IPS DF 4.7 (cell line): ENCODE measurements around the gene MEX3C.

Experiments used
- DNase-seq: peaks from one replicate; pipeline ENCODE4 v3.0.0-alpha.2; 2013; ENCODE audit warnings: low spot score; ENCODE audit errors: extremely low read depth

The MEX3C gene

DNA sequence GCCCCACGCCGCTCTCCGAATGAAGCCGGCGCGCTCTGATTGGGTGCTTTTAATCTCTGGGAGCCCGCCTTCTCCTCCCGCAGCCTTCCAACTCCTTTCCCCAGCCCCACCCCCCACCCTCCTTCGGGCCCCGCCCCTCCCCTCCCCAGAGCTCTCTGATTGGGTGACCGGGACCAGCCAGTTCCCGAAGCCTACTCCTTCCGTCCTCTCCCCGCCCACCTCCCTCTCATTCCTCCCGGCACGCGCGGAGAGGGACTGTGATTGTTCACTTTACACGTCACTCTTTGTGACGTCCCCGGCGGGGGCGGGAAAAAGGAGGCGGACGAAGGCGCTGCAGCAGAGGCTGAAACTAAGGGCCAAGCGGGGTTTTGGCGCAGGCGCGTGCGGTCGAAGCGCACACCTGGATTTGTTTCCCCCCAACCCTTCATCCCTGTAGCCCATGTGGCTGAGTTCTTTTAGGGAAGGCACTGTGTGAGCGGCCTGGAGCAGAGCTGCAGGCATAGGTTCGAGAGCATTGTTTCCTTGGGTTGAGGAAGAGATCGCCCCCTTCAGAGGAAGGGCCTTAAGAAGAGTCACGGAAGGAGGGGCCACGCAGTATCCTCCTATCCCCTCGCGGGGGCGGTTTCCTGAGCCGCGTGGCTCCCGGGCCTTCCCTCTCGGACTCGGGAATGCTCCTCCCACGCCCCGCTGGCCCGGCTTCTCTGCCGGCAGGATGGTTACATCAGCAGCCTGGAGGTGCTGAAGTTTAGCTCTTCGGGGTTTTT is at the start of gene MEX3C:
Gene MEX3C (minus strand): TSS at position 21 of the 764 bp plus-strand sequence. CDS start 361 bp downstream, outside the sequence.
- DNase-seq, result peak; percentile 85

DNA sequence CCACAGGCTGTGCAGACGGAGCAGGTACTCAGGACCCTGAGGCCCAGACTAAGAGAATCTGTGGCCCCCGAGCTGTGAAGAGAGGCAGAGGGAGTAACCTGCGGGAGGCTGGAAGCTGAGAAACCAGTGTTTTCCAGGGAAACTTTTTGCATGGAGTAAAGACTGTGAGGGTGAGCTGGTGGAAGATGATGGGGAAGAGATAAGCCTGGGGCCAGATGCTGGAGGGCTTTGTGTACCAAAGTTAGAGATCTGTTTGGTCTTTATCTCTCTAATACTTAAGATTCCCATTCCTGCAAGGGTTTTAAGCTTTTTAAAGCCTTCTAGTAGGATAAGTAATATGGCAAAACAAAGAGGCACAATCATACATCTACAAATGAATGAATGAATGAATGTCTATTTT is 43.7 kb upstream of the MEX3C start:
- no peak for DNase-seq

DNA sequence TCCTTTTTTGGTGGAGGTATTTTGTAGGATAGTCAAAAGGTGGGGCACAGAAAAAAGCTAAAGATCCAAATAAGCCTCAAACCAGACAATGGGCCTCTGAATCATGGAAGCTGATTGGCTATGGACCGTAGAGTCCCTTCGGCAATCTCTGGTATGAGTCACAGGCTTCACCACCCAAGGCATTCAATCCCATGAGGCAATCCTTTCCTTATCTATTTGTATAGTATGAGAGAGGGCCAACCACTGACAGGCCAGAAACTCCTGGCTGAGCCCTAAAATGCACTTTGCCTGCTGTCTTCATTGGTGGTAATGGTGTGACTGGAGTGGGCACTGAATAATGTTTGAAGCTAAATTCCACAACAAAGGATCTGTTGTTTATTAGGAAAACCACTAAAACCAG is 38.7 kb upstream of the MEX3C start:
- no peak for DNase-seq

DNA sequence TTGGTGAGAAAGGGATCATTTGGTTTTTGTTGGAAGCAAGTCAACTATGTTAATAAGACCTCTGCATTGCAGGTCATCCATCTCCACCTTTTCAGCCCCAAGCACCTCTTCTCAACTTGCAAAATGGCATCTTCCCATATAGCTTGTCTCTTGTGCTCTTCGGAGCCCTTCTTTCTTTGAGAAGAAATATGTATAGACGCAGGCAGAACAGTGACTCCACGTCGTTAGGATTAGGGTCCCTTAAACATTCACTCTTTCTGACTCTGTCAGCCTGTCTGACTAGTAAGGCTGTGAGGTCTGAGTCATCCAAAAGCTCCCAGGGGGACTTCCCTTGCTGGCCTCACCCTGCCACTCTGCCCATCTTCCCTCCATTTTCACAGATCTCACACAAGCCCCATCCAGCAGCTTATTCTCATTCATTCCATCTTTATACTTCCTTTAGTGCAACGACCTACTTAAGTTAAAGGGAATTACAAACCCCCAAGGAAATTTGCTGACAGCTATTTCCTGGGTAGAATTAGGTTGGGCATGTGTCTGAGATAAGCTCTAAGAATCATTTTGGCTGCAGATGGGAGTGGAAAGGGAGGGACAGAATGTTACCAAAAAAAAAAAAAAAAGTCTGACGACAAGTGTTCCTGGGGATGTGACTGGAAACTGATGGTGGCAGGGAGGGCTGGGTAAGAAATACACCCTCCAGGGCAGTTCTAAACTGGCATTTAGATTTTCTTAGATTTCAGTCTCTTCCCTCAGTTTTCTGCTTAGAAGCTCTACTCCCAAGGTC is 37.7 kb upstream of the MEX3C start:
- no peak for DNase-seq

DNA sequence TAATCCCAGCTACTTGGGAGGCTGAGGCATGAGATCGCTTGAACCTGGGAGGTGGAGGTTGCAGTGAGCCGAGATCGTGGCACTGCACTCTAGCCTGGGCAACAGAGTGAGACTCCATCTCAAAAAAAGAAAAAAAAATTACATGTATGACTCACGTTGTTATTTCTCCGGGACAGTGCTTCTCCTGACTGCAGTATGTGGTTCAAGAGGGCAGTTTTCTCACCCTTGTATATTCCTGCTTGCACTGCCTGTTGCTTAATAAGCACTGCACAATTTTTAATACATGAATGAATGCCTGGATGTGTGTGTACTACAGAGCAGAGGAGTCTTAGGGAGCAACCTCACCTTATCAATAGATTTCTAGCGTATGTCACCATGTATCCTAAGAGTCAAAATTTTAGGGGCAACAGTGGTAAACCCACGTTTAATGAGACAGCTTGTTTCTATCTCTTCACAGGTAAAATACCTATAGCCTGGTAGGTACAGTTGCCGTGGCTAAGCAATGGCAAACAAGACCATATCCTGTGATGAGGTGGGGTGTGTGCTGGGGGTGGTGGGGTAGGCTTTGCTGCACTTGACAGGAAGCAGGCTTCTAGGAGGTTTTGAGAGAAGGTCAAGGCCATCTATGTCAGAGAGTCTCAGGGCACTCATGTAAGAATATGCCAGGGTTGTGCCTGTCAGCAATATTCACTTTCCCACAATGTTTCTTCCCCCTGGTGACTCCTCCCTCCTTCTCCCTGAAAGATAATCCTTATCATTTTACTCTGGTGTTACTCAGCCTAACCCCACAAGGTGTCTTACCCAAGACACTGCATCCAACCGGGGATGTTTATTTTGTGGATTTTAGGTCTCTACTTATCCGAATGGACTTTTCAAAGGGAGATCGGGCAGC is 36.9 kb upstream of the MEX3C start:
- no peak for DNase-seq

DNA sequence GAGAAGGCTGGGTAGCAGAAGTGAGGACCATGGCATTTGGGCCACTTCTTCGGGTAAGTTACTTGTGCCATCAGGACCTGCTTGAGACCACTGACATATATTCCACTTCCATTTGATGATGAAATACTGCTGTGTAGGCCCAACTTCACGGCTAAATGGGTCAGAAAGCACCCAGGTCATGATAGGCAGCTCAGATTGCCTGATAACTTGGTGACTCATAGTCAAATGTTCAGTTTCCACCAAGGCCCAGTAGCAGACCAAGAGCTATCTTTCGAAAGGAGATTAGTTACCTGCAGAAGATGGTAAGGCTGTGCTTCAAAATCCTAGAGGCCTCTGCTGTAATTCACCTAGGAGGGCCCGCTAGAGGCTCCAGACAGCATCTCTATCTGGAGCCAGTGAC is 31.8 kb upstream of the MEX3C start:
- DNase-seq, result no peak

DNA sequence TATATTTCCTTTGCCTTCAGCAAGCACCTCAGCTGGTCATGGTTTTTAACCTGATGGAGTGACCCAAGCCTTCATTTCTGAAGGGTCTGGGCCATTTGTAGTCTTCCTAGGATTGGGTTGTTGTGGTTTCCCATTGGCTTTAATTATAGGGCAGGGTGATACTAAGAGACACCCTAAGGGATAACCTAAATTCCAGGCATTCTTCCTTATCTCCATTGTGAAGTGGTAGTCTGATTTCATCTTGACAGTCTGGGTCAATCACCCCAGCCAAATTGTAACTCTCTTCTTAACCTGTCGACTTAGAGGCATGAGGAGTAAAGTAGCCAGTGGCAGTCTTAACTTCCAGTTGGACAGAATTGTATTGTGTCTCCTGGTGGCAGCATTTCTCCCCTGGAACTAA is 30.2 kb upstream of the MEX3C start:
- no peak for DNase-seq

DNA sequence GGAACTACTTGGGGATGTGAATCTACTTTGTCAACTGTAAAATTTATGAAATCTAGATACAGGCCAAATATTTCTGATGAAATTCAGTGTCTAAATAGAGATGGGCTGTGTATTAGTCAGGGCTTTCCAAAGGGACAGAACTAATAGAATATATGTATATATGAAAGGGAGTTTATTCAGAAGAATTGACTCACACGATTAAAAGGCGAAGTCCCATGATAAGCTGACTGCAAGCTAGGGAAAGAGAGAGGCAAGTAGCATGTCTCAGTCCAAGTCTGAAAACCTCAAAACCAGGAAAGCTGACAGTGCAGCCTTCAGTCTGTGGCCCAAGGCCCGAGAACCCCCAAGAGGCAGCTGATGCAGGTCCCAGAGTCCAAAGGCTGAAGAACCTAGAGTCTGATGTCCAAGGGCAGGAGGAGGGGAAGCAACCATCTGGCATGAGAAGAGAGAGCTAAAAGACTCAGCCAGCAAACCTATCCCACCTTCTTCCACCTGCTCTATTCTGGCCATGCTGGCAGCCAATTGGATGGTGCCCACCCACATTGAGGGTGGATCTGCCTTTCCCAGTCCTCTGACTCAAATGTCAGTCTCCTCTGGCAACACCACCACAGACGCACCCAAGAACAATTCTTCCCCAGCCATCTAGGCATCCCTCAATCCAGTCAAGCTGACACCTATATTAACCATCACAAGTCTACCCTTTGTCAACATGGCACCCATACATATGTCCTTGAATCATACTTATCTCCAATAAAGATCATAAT is 29.3 kb upstream of the MEX3C start:
- DNase-seq, result no peak

DNA sequence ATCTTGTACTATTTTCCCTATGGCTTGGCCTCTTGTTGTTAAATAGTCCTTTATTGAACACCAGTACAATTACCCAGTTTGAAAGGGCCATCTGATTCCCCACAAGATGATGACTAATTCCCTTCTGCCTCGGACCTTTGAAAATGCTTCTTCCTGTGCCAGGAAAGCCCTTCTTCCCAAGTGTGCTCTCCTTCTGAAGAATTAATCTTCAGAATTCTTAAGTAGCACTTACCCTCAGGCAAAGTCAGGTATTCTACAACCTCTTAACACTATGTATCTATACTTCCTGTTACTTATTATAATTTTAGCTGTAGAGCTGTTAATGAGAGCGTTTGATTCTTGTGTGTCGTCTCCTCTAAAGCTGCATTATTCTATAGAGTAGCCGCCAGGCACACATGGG is 28.6 kb upstream of the MEX3C start:
- DNase-seq, result no peak

DNA sequence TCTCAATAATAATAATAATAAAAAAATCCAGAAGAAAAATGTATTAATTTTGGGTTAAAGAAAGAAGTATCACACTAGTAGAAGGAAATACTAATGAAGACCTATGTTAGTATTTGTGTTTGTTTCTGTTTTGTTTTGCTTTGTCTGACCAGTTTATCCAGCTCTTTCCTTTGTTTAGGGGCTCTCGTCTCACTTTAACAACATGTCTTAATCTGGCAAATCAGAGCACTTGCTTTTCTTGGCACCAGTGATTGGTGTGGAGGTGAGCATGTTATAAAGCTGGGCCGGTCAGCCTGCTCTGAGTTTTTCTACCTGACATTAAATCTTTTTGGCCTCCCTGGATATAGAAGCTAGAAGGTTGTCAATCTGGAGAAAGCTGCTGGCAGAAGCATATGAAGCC is 15.1 kb upstream of the MEX3C start:
- DNase-seq, result no peak

DNA sequence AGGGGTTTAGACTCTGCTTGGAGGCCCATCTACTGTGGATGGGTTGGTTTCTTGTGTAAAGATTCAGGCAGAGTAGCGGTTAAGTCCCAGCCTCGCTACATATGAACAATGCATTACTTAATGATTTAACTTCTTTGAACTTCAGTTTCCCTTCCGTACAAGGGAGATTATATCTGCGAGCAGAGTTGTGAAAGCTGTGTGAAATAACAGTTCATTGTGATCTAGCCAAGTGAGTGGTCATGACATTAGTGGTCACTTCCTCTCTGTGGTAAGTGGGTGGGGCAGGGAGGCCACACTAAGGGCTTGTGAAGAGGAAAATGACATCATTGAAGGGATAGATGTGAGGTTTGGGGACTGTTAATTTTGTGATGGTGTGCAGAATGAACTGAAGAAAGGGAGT is 14.1 kb upstream of the MEX3C start:
- DNase-seq, result no peak

DNA sequence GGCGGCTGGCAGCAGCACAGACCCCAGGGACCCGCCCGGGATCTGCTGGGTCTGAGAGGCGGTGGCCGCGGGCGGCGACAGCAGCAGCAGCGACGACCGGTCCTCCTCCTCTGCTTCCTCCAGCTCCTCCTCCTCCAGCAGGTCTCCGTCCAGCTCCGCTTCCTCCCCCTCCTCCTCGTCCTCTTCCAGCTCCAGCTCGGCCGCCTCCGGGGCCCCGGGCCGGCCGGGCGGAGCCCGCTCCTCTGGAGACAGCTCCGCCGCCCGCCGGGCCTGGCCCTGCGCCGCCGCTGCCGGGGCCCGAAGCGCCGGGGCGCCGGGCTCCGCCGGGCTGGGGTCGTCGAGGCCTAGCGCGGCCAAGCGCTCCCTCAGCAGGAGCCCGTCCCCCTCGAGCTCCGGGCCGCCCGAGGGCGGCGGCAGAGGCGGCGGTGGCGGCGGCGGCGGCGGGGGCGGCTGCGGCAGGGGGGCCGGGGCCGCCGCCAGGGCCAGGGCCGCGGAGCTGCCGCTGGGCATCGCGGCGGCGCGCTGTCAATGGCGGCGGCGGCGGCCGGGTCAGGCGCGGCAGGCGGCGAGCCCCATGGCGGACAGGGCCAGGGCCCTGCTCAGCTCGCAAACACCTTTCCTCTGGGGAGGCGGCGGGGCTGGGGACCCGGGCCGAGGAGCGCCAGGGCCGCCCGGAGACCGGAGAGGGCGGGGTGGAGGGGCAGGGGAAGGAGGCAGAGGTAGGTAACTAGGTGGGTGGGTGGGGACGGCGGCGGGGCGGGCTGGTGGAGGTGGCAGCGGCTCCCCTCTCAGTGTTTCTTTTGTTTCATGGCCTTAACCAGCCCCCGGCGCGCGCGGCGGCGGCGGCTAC is 445 bp downstream of the MEX3C start:
- DNase-seq, result no peak

DNA sequence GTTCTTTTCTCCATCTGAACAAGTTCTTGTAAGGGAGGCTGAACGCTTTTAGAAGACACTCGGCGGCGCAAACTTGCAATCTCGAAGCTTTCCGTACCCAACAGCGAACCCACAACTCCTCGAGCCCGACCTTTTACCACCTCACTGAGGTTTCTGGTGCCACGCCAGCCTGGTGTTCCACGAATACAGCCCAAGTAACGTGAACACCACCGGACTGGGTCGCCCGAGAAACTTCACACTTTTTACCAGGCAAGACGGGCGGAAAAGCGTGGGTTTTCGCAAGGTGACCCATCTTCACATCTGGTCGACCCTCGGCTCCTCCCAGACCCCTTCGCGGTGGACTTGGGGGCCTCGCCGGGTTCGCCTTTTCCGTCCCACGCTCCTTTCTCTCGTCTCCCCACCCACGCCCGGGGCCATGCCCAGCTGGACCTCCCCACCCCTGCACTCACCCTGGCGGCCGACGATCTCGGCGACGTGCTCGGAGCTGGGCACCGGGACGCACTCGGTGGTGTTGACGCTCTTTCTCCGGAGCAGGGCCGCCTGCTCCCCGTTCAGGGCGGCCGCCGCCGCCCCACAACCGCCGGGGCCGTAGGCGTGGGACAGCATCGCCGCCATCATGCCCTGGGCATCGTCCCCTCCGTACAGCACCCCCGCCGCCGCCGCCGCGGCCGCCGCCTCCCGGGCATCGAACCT is 1.2 kb downstream of the MEX3C start:
- no peak for DNase-seq

DNA sequence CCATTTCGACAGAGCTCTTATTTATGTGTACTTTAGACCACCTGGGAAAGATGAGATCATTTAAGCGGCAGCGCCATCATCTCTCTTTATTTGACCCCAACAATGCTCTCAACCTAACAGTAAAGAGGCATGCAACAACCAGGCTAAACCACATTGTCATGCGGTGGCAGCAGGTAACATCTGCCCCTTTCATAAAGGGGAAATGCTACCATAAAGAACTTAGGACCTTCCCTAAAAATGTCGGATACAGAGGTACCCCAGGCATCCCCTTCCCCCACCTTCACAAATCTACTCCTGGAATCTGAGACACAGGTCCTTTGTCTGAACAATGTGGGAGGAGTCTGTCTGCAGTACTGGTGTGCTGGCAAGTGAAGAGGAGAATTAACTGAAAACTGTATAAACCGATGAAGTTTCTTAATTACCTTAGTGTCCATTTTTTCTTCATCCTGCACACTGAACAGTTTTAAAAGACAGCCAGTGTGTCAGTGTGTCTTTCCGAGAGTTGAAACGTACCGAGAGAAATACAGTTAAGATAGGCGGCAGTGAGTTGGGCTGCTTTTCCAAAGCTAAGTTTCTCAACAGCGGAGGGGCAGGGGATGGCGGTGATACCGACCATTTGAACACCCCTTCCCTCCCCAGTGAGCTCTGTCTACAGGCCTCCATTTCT is 1.9 kb downstream of the MEX3C start:
- DNase-seq, result peak; percentile 68

DNA sequence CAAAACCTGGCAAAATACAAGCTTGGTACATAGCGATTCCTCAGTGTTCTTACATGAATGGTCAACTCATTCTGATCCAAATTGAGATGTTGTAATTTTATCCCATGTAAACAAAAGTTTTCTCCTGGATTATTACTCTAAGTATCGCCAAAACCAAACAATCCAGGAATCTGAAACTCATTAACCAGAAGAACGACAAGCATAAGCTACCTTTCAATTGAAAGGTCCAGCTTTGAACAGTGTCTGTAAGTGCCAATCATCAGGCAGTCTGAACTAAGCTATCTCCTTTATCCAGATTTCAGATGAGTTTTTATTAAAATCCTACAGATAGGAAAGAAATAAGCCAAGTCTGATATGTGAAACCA is 2.4 kb downstream of the MEX3C start:
- no peak for DNase-seq

DNA sequence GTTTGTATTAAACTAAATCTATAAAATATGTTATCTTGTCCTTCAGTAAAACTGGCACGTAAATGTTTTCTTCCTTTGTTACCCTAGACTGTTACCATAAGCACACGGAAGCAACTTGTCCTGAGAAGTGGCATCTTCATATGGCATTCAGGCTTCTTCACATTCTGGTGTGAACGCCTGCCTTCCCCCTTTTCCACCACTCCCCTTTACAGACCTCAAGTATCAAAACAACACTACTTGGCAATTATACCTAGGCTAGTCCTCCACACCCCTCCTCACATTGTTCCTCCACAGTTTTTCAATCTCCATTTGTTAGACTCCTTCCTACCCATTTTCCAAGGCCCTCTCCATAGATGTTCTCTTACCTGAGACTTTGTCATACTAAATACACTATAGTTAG is 2.9 kb downstream of the MEX3C start:
- DNase-seq, result no peak

DNA sequence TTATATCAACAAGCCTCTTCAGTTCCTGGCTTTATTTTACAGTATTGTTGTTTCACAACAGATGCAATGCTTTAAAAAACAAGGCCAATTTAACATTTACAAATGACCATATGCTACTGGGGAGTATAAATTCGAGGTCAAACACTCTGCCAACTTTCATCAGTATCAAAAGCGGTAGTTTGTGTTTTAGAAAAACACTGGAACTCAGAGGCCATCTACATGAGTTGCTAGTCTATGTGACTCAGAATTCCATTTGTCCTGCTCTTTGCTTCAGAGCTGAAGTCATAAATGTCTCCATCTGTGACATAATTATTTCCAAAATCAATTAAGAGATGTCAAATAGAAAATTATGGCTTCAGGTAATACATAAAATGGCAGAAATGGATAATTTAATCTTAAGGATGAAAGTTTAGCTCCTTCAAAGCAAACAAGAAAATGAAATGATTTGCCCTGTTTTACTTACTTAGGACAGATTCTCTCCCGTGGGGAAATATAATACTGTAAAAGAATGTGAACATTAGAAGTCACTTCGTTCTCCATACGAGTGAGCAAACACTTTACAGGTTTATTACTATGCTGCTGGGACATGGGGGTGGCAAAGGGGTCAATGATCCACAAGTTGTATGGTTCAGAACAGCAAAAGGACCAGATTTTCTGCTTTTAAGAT is 3.7 kb downstream of the MEX3C start:
- no peak for DNase-seq

DNA sequence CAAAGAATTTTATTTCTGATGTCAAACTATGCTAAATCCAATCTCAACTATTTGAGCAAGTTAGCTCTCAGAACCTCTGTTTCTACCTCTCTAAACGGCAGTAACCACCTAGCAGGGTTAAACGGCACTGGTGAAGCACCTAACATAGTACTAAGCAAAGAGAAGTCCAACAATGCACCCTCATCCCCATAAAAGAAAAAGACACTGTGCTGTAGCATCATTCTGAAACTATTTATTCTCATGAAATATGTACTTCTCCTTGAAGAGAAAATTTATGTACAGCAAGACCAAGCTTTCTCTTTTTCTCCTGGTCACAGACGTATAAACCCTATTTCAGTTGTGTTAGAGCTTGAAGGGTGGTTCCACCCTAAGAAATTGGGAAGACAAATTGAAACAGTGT is 4.8 kb downstream of the MEX3C start:
- no peak for DNase-seq

DNA sequence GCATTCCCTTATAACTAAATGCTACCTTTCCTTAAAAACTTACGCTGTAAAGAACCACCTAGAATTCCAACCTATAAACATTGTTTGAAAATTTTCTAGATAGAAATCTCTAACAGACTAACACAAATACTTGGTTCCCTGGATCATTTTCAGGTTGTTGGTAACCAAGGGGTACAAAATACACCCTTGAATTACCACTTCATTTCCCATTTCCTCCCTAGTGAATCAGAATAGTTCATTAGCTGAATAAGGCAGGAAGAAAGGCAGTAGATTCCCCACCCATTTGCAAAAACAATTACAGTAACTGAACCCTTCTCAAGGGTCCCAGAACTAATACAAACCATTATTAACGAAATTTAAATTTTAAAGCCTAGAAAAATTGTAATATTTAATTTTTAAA is 5.5 kb downstream of the MEX3C start:
- no peak for DNase-seq
